ENCODE results near the gene LDAF1. TPM values are rescaled to one million over a fixed set of nuclear protein-coding genes. Genes with fewer than 3 reads are reported as not detected.

The LDAF1 gene
- total and polyA plus RNA-seq, 4 donors, result 10.4 to 45.6 (median 20.4) TPM

DNA sequence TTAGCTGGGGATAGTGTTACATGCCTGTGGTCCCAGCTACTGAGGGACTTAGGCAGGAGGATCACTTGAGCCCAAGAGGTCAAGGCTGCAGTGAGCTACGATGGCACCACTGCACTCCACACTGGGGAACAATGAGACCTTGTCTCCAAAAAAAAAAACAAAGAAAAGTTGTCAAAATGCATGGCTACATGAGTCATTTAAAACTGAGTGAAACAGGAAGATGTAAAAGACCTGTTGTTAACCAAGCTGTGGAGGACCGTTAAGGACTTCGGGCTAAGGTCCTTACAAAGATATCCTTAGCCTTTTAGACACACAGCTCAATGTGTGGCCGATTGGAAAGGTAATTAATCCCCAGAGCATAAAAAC is 27.8 kb downstream of the LDAF1 start:
- H3K4me1 ChIP-seq (ENCODE audit: control insufficient read depth in 5 of 5, insufficient read depth in 5 of 5, low read length in 5 of 5), result peaks cover 0 to 1% (median 0%) of the 10 kb centered on the region in 5 donors
- no peak overlapping the region for H3K4me3 ChIP-seq
- TF ChIP-seq, protein P1, sequence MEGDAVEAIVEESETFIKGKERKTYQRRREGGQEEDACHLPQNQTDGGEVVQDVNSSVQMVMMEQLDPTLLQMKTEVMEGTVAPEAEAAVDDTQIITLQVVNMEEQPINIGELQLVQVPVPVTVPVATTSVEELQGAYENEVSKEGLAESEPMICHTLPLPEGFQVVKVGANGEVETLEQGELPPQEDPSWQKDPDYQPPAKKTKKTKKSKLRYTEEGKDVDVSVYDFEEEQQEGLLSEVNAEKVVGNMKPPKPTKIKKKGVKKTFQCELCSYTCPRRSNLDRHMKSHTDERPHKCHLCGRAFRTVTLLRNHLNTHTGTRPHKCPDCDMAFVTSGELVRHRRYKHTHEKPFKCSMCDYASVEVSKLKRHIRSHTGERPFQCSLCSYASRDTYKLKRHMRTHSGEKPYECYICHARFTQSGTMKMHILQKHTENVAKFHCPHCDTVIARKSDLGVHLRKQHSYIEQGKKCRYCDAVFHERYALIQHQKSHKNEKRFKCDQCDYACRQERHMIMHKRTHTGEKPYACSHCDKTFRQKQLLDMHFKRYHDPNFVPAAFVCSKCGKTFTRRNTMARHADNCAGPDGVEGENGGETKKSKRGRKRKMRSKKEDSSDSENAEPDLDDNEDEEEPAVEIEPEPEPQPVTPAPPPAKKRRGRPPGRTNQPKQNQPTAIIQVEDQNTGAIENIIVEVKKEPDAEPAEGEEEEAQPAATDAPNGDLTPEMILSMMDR (IDR thresholded peaks at IDR 0.05; ENCODE audit: control extremely low read depth, extremely low read depth), result no peak
- H3K27me3 ChIP-seq (ENCODE audit: control insufficient read depth in 3 of 3, insufficient read depth in 3 of 3, low read length in 2 of 3), result no peaks in the 10 kb centered on the region
- no peak overlapping the region for H3K9ac ChIP-seq (ENCODE audit: insufficient read depth in 1 of 2, low read length in 2 of 2)
- WGBS, 2 donors, result 63 to 68% methylated on average over 4 of the region's 4 CpGs
- ATAC-seq (ENCODE audit: insufficient read depth, low FRiP score), result no peak
- no peak overlapping the region for H3K27ac ChIP-seq (ENCODE audit: low read depth in 1 of 2, low read length in 1 of 2)
- H3K36me3 ChIP-seq (ENCODE audit: control insufficient read depth in 4 of 4, insufficient read depth in 4 of 4, low read length in 4 of 4), result peaks cover 4 to 9% (median 6%) of the 10 kb centered on the region in 4 donors
- H3K9me3 ChIP-seq (ENCODE audit: control insufficient read depth in 4 of 4, insufficient read depth in 3 of 4, low read length in 3 of 4), result peaks cover 0 to 3% (median 1%) of the 10 kb centered on the region in 4 donors
- DNase-seq, result no peak

DNA sequence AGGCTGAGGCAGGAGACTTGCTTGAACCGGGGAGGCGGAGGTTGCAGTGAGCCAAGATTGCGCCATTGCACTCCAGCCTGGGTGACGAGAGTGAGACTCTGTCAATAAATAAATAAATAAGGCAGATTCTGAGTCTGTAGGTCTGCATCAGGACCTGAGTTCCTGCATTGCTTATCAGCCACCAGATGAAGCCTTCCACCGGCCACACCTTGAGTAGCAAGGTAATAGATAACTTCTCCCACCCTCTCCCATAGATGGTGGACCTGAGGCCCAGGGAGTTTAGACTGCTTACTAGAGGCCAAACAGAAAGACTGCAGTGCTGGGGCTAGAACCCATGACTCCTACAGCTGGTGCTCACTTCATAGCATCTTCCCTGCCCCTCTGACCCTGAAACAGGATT is 30.8 kb downstream of the LDAF1 start:
- Histone ChIP-seq H3K27me3 (ENCODE audit: control insufficient read depth in 3 of 3, insufficient read depth in 3 of 3, low read length in 2 of 3) (peaks cover 0 to 2% (median 0%) of the 10 kb centered on the region in 3 donors), H3K9ac (ENCODE audit: insufficient read depth in 1 of 2, low read length in 2 of 2) (no peak overlapping the region), H3K9me3 (ENCODE audit: control insufficient read depth in 4 of 4, insufficient read depth in 3 of 4, low read length in 3 of 4) (peaks cover 0 to 6% (median 1%) of the 10 kb centered on the region in 4 donors), H3K36me3 (ENCODE audit: control insufficient read depth in 4 of 4, insufficient read depth in 4 of 4, low read length in 4 of 4) (no peaks in the 10 kb centered on the region), H3K27ac (ENCODE audit: low read depth in 1 of 2, low read length in 1 of 2) (no peak overlapping the region), H3K4me3 (no peak overlapping the region), H3K4me1 (ENCODE audit: control insufficient read depth in 5 of 5, insufficient read depth in 5 of 5, low read length in 5 of 5) (peaks cover 0 to 1% (median 0%) of the 10 kb centered on the region in 5 donors)
- 74 to 87% methylated on average over 5 of the region's 5 CpGs for WGBS, 2 donors
- TF ChIP-seq, protein P1 (IDR thresholded peaks at IDR 0.05; ENCODE audit: control extremely low read depth, extremely low read depth), result no peak
- ATAC-seq (ENCODE audit: insufficient read depth, low FRiP score), result no peak
- DNase-seq, result no peak

DNA sequence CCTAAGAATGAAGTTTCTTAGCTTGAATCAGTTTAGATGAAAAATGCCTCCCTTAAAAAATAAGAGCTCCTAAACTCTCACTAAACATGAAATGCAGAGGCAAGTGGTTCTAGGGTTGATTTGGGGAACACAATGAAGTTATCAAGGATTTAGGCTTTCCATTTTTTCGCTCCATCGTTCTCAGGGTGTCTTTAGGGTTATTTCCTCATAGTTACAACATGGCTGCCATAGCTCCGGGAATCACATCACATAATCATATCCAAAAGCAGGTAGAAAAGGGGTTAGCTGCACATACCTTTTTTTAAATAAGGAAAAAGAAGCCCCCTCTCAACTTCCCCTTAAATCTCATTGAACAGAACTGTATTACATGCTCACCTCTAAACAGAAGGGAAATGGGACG is 31.5 kb downstream of the LDAF1 start:
- no peak for ATAC-seq (ENCODE audit: insufficient read depth, low FRiP score)
- peaks cover 0 to 6% (median 1%) of the 10 kb centered on the region in 4 donors for H3K9me3 ChIP-seq (ENCODE audit: control insufficient read depth in 4 of 4, insufficient read depth in 3 of 4, low read length in 3 of 4)

More for the DNA sequence above, 31.5 kb downstream of the LDAF1 start:
- Histone ChIP-seq H3K4me3 (no peak overlapping the region), H3K36me3 (ENCODE audit: control insufficient read depth in 4 of 4, insufficient read depth in 4 of 4, low read length in 4 of 4) (no peaks in the 10 kb centered on the region), H3K27me3 (ENCODE audit: control insufficient read depth in 3 of 3, insufficient read depth in 3 of 3, low read length in 2 of 3) (peaks cover 0 to 3% (median 2%) of the 10 kb centered on the region in 3 donors), H3K27ac (ENCODE audit: low read depth in 1 of 2, low read length in 1 of 2) (no peak overlapping the region), H3K4me1 (ENCODE audit: control insufficient read depth in 5 of 5, insufficient read depth in 5 of 5, low read length in 5 of 5) (peaks cover 0 to 1% (median 0%) of the 10 kb centered on the region in 5 donors), H3K9ac (ENCODE audit: insufficient read depth in 1 of 2, low read length in 2 of 2) (no peak overlapping the region)
- TF ChIP-seq, protein P1 (IDR thresholded peaks at IDR 0.05; ENCODE audit: control extremely low read depth, extremely low read depth), result no peak
- 92 to 97% methylated on average over 4 of the region's 4 CpGs for WGBS, 2 donors
- no peak for DNase-seq

All from lung (tissue), 12 donors.